SHP77 (cell line): ENCODE results near the gene ZNF343.

ENCODE experiments used
- DNase-seq, 2 experiments: peaks; one replicate each; lab custom pipeline; 2025; lab: John Stamatoyannopoulos, UW

The ZNF343 gene

DNA sequence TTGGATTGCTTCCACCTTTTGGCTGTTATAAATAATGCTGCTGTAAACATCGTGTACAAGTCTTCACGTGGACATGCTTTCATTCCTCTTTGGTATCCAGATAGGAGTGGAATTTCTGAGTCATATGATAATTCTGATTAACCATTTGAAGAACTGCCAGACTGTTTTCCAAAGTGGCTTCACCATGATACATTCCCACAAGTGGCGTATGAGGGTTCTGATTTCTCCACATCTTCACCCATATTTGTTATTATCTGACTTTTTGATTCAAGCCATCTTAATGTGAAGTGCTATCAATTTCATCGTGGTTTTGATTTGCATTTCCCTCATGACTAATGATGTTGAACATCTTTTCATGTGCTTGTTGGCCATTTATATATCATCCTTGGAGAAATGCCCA is 35.2 kb downstream of the ZNF343 start:
- no peak for DNase-seq

DNA sequence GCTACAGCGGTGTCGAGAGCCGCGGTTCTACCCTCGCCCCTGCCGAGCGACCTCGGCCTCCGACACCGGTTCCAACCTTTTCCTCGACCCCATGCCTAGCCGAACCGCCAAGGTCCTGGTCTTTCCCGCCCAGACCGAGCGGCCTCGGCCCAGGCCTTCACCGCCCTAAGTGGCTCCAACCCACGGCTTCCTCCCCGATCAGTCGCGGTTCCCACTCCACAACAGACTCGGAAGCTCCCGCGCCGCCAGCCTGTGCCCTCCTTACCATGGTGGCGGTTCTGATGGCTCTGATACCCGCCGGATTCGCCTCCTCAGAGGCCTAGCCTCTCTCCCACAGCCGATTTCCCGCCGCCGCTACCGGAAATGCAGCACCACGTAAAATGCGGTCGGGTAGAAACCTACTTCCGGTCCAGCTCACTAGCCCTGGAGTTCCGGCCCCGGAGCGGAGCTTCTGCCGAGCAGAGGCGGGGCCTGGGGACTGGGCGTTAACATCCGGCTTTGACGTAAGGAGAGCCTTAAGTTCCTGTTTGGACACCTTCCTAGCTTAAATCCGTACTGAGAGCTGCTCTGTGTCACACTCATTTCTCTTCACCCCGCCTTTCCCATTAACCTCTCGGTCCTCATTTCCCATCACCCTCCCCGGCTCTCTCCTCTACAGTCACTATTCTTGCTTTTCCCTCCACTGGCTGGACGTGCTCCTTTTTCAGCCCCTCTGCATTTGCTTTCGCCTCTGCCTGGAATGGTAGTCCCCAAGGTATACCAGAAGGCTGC is 38.1 kb downstream of the ZNF343 start, which contains the start of gene SNRPB:
SNRPB (minus strand) TSS at position 367 of the 771 bp plus-strand sequence; CDS start at position 268, 99 bp downstream.
- peak; percentile 99 for DNase-seq

DNA sequence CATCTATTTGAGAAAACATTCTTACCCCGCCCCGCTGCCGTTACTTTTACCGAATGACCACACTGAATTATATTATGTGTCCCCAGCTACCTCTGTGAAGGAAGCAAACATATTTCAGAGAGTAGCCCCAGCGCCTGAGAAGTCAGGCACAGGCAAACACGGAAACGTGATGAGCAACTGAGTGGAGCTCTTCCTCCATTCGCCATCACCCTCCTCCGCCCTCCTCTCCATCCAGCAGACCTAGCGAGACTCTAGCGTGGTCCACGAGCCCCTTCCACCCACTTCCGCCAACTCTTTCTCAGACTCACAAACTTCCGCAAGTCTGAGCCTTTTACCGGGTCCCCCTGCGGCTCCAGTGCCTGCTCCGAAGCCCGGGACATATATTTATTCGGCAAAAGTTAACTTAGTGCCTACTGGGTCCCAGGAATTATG is 38.7 kb downstream of the ZNF343 start:
- peak; percentile 20 to 59 for DNase-seq

GRCh38 chr20:2468581-2469407 is 39.9 kb downstream of the ZNF343 start:
- no peak for DNase-seq

DNA sequence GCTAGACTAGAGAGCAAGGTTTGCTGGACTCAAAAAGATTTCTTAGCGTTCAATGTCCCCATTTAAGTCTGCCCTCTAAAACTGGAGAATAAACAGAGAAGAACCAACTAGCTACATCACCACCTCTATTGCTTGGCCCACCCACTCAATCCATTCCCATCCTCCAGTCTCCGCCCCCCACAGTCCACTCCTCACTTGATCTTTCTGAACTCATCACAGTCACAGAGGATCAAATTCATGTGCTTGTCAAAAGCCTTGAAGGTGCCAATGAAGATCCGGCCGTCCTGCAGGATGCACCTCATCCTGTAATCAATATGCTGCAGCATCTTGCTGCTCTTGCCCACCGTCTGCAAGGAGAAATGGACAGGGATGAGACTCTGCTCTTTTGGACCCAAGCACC is 41.3 kb downstream of the ZNF343 start:
- DNase-seq = no peak

GRCh38 chr20:2465100-2465499 is 43.6 kb downstream of the ZNF343 start:
- DNase-seq = no peak

DNA sequence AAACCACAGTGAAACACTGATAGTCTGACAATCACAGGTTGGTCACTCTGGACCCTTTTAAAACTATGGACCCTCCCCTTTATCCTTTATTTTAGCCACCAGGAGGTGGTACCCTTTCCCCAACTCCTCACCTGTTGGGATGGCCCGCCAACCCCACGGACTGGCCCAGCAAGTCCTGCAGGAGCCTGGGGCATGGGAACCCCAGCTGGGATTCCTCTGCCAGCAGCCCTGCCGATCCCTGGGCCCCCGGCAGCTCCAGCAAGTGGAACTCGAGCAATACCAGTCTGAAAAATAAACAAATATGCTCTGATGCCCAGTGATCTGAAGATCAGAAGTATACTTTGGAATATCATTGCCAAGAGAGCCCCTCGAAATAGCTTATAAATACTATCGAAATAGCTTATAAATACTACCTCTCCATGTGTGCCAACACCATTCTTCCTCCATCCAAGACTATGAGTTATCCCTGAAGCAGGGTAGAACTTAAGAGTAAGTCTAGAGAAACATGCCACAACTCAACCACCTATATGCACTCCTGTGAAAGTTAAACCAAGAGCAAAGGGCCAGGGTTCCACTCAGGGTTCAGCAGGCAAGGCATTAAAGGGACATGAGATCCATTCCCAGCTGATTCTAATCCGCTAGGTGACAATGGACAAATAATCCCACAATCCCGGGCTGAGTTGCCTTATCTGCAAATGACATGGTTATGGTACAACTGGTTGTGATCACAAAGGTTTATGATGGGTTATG is 44.9 kb downstream of the ZNF343 start:
- DNase-seq = no peak

DNA sequence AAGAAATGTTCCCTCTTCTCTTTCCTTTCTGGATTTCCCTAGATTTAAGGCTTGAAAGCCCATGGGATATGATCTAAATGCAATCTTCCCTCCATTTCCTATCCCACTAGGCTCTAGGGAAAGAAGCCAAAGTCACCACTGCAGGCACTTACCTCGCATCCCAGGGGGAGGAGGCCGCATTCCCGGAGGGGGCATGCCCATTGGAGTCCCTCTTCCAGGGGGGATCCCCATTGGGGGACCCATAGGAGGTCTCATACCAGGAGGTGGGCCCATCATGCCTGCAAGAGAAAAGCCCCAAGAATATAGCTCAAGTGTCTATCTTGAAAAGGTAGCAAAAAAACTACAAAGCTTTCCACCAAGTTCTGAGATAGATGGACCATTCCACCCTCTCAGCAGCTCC is 46.2 kb downstream of the ZNF343 start:
- DNase-seq = no peak

- no peak for DNase-seq
Observed at GRCh38 chr20:2460752-2461424, 47.8 kb downstream of the ZNF343 start.

DNA sequence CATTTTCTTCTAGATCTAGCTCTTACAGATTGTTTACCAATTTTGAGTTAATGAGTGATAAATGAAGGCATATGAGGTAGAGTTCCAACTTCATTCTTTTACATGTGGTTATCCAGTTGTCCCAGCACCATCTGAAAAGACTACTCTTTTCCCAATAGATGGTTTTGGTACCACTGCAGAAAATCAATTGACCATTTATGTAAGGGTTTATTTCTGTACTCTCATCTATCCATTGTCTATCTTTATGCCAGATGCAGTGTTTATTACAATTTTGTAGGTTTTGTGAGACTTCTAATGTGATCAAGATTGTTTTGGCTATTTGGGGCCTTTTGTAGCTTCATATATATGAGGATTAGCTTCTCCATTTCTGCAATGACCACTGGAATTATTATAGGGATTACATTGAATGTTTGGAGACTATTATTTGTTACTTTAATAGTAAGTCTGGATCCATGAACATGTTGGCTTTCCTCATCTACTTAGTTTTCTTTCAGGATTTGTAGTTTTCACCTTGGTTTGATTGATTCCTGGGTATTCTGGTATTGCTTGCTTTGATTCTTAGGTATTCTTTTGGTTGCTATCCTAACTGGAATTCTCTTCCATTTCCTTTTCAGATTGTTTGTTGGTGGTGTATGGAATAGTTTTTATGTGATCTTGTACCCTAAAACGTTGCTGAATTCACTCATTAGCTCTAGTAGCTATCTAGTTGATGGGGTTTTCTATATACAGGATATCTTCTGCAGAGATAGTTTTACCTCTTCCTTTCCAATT is 48.5 kb downstream of the ZNF343 start:
- no peak for DNase-seq

GRCh38 chr20:2458919-2459499 is 49.7 kb downstream of the ZNF343 start:
- no peak for DNase-seq

DNA sequence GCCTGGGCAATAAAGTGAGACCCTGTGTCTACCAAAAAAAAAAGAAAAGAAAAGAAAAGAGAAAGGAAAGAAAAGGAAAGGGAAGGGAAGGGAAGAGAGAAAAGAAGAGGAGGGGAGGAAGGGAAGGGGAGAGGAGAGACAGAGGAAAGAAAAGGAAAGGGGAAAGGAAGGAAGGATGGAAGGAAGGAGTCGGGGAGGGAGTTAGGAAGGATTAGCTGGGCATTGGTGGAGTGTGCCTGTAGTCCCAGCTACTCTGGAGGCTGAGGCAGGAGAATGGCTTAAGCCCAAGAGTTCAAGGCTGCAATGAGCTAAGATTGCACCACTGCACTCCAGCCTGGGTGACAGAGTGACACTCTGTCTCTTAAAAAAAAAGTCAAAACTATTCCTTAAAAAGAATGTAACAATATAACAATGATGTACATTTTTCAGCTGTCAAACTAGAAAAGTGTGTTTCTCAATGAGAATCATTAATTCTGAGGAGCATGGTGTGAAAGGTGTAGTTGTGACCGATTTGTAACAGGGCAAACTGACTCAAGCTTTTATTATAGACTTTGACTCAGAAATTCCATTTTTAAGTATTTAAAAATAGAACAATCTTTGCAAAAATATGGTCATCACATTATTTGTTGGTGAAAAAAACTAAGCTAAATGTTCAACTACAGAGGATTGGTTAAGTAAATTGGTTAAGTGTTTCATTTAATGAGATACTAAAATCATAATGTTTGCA is 52.8 kb downstream of the ZNF343 start:
- no peak for DNase-seq

DNA sequence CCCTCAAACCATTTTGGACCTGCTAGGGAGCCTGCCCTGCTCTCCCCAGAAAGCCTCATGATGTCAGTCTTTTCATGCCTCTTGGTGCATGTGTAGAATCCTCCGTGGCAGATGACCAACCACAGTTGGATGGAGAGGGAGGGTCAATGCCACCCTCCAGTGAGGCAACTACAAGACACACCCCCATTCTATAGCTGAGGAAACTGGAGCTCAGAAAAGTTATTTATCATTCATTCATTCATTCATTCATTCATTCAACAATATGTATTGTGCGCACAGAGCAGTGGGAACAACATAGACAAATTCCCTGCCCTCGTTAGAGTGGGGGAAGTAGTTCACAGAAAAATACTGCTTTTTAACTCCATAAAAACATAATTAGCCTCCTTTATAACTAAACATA is 54.9 kb downstream of the ZNF343 start:
- DNase-seq = no peak

DNA sequence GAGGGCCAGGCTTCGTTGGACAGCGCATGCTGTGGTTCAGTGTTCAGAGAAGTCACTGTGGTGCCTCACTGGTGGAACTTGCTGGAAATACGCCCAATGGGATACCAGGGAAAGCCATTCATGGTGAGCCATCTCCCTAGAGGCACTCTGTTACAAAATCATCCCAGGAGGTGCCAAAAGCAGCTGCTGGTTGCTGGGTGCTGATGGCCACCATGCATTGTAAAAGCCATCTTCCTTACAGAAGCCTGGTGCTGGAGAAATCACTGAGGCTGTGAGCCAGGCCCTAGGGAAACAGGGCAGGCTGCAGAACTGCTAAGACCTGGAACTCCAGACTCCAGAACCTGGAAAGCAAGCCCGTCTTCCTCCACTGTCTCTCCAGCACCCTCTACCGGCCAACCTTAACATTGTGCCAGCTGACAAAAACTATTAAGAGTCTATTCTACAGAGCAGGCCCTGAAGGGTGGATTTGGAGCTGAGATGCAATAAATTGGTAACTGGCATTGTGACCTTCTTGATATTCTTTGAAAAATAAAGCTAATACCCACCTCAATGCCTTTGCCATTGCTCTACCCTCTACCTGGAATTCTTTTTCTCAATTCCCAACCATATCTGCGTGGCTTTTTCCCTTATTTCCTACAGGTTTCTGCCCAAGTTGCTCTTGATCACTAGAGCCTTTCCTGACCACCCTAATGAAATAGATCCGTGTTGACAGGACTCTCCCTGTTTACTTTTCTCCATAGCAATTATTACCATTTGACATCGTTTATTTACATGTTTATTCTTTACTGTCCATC is 56.6 kb downstream of the ZNF343 start:
- peak; percentile 69 to 79 for DNase-seq

GRCh38 chr20:2451422-2451821 is 57.3 kb downstream of the ZNF343 start:
- no peak for DNase-seq

DNA sequence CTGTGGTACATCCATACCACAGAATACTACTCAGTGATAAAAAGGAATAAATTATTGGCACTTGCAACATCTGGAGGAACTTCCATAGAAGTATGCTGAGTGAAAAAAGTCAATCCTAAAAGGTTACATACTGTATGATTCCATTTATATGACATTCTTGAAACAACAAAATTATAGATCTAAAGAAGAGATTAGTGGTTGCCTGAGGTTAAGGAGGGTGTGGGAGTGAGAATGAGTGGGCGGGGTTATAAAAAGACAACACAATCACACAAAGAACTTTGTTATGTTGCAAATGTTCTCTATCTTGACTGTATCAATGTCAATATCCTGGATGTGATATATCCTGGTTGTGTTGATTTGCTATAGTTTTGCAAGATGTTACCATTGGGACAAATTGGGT is 59.3 kb downstream of the ZNF343 start:
- no peak for DNase-seq

GRCh38 chr20:2446845-2447244 is 61.9 kb downstream of the ZNF343 start:
- DNase-seq = no peak
